ENCODE data around the gene BET1L.
"Not testable (repeated sequence)": the region's sequence is repeated elsewhere in the genome, so short reads cannot be mapped to it uniquely, and the experiment has no call there.

The BET1L gene

GRCh38 chr11:207208-207862, at the start of gene BET1L, which contains the start of gene RIC8A:
Gene BET1L (minus strand): TSS chr11:207399. CDS start chr11:207321, 78 bp downstream.
Gene RIC8A (plus strand): TSS chr11:207708. CDS start chr11:208855, 1,147 bp downstream.
- peak; percentile 99 for DNase-seq (ENCODE audit: low spot score)

GRCh38 chr11:255816-256215, 48.6 kb upstream of the BET1L start:
- no peak for DNase-seq (ENCODE audit: low spot score)

DNA sequence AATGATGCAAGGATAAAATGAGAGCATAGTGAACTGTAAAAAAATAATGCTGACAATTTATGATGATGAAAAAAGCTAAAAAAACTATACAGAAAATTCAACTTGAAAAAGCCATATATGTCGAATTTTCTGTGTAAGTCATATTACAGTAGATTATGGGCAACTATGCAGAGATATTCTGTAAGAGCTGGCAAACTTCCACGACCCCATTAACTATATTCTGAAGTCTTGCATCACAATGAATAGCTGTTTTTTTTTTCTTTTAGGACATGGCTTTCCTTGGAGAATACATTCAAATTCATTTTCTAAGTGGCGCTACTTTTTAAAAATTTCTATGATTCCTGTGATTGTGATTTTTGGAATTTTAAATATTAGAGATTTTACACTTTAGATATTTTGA, 48.0 kb upstream of the BET1L start:
- no peak for DNase-seq (ENCODE audit: low spot score)

DNA sequence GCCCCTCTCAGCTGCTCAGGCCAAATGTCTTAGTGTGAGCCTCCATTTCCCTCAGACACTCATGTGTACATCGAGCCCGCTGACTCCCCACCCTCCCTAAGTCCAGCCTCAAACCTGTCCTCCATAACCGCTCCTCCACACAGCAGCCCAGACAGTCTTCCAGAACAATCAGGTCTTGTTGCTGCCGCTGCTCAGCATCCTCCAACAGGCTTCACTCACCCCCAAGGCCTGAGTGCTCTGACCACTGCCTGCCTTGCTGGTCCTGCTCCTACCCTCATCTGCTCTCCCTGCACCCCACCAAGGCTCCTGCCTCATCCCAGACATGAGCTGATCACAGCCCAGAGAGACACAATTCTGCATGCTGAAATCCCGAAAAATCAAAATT, 46.7 kb upstream of the BET1L start:
- DNase-seq (ENCODE audit: low spot score): no peak

DNA sequence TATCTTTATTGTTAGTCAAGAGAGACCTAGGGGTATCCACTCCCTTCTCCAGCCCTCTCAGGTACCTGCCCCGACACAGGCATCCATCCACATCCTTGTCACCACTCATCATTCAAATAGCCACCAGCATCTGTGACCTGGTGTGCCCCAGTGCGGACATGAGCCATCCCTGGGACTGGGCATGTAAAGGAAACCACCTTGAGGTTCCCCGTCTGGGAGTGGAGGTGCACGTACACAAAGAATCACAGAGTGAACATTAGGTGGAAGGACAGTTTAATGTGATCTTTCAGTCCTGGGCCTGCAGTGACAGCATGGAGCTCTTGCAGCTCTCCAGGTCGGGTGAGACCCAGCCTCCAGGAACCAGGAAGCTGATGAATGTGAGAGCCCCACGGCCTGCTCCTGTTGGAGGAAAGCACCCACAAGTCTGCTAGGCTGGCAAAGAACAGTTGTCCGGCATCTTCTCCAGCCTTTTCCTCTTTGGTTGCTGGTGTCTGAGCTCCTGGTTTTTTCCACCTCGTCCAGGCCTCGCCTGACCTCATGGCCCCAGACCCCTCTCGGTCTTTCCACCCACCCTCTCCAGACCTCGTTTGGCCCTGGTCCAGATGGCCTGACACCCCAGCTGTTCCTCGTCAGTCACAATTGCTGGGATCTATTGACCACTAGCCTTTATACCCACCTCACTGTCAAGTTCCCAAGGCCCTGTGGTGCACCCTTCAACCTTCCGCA, 46.1 kb upstream of the BET1L start:
- no peak for DNase-seq (ENCODE audit: low spot score)

GRCh38 chr11:252666-253065, 45.5 kb upstream of the BET1L start:
- DNase-seq (ENCODE audit: low spot score): no peak

DNA sequence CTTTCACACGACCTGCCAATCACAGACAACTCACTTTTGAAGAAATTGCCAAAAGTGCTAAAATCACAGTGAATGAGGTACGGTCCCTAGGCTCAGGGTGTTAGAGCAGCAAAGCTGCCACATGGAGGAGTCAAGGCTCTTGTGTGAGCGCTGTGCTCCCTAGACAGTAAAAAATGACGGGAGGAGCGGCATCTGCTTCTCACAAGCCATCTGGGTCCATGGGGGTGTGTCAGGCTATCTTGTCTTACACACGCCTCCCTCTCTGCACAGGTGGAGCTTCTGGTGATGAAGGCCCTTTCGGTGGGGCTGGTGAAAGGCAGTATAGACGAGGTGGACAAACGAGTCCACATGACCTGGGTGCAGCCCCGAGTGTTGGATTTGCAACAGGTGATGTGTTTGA, 44.4 kb upstream of the BET1L start:
- DNase-seq (ENCODE audit: low spot score): no peak

DNA sequence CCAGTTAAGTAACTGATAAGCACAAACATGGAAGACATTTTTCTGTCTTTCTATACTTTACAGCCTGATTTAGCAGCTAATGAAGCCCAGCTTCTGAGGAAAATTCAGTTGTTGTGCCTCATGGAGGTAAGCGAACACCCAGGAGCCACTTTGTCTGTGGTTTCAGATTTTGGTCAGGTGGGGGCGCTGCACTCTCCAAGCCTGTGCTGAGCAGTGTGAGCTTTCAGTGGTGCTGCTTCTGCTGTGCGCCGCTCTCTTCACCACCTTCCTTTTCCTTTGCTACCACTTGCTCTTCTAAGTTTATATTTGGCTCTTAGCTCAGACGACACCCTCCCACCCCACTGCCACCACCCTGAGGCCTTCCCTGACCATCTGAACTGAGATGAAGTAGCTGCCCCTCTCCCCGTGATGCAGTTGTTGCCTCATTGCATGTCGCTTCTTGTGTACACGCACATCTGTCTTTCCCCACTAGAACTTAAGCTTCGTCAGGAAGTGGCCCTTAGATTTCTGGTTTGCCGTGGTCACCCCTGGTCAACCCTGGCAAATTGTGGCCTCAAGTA, 43.6 kb upstream of the BET1L start:
- peak; percentile 53 for DNase-seq (ENCODE audit: low spot score)

DNA sequence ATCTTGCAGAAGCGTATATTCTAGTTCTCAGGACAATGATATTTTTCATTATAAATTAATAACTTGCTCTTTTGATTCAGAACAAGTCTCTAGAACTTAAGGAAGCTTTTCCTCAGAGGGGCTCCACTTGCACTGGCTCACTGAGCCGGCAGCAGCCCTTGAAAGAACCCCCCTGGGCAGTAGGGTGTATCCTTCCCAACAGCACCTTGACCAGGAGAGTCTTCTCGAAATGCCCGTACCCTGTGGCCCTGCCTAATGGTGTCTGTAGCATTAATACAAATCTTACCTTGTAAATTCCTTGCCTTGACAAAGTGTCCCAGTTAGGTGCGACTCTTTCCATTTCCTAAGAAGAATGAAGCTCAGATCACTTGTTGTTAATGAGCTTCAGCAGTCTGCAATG, 43.1 kb upstream of the BET1L start:
- DNase-seq (ENCODE audit: low spot score): no peak

GRCh38 chr11:249062-249461, 41.9 kb upstream of the BET1L start:
- no peak for DNase-seq (ENCODE audit: low spot score)

DNA sequence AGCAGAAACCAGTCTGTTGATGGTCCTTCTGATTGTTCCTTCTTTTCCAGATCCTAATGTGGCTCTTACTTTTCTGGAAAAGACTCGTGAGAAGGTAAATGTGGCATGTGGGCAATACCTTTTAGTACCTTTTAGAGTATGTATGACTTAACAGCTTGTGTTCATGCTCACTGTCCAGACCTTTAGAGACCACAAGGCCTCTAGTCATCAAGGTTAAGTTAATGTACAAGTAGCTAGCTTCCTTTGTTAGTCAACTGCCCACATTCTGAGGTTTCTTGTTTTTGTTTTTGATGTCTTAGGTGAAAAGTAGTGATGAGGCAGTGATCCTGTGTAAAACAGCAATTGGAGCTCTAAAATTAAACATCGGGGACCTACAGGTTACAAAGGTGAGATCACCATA, 37.2 kb upstream of the BET1L start:
- no peak for DNase-seq (ENCODE audit: low spot score)

- DNase-seq (ENCODE audit: low spot score): no peak
Measured at GRCh38 chr11:241634-242033, 34.4 kb upstream of the BET1L start.

DNA sequence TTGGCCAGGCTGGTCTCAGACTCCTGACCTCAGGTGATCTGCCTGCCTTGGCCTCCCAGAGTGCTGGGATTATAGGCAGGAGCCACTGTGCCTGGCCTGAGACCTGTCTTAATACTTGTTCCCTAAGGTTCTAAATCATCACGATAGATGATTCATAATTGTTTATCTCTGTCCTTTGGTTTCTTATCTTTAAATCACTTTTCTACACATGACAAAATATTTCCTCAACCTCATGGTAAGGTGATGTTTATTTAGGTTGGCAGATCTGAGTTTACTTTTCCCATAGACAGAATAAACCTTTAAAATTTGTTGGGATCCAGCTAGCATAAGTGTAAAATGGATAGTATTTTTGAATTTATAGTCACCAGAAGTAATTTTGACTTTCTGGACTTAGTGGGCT, 33.1 kb upstream of the BET1L start:
- no peak for DNase-seq (ENCODE audit: low spot score)

GRCh38 chr11:238346-238745, 31.1 kb upstream of the BET1L start:
- DNase-seq (ENCODE audit: low spot score): not testable (repeated sequence)

DNA sequence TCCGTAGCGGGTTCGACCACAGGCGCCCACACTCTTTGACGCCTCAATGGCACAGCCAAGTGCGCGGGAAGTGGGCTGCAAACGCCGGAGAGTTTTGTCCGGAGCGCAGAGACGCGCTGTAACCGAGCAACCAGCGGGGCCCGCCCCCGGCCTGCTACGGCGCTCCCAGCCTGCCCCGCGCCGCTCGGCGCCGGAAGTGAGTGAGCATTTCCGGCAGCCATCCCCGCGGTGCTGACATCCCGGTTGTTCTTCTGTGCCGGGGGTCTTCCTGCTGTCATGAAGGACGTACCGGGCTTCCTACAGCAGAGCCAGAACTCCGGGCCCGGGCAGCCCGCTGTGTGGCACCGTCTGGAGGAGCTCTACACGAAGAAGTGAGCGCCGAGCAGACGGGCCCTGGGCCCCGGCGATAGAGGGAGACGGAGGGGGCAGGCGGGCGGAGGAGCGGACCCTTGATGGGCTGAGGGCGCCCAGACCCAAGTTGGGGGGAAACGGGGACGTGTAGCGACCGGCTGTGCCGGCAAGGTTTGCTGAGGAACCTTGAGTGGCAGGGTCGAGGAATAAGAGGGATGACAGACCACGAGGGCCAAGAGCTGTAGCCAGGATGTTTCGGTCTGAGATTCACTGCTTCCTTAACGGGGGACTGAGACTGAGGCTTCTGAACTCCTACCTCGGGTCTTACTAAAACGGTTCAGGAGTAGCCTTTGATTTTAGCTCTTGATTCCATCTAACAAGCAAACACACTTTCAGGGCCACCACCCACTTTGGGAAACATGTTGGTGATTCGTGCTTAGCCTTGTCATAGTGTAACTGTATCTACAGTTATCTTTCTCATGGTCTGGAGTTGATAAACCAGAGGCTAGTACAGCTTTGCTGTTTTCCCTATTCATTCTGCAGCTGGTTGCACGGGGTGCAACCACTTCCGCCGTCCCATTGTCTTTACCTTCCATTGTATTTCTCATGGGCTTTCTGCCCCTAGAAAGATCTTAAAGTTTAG, 29.9 kb upstream of the BET1L start, which contains the start of gene PSMD13:
TSS of gene PSMD13 (plus strand) at position 203 of the 994 bp plus-strand sequence. CDS start at position 277, 74 bp downstream.
- peak; percentile 94 for DNase-seq (ENCODE audit: low spot score)

GRCh38 chr11:235997-236773, 29.0 kb upstream of the BET1L start, which contains the start of gene SIRT3:
Gene SIRT3 (minus strand): TSS chr11:236342. CDS start chr11:236328, 14 bp downstream.
- peak; percentile 92 for DNase-seq (ENCODE audit: low spot score)

GRCh38 chr11:235609-235996, 28.4 kb upstream of the BET1L start:
- peak; percentile 25 for DNase-seq (ENCODE audit: low spot score)

DNA sequence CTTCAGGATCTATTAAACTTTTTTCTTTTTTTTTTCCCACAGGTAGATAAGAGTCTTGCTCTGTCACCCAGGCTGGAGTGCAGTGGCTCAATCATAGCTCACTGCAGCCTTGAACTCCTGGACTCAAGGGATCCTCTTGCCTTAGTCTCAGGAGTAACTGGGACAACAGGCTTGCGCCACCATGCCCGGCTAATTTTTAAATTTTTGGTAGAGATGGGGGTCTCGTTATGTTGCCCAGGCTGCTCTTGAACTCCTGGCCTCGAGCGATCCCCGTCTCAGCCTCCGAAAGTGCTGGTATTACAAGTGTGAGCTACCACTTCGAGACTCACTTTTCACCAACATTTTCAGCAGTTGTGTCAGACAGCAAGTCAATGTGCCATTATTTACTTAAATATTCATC, 28.0 kb upstream of the BET1L start:
- DNase-seq (ENCODE audit: low spot score): no peak

DNA sequence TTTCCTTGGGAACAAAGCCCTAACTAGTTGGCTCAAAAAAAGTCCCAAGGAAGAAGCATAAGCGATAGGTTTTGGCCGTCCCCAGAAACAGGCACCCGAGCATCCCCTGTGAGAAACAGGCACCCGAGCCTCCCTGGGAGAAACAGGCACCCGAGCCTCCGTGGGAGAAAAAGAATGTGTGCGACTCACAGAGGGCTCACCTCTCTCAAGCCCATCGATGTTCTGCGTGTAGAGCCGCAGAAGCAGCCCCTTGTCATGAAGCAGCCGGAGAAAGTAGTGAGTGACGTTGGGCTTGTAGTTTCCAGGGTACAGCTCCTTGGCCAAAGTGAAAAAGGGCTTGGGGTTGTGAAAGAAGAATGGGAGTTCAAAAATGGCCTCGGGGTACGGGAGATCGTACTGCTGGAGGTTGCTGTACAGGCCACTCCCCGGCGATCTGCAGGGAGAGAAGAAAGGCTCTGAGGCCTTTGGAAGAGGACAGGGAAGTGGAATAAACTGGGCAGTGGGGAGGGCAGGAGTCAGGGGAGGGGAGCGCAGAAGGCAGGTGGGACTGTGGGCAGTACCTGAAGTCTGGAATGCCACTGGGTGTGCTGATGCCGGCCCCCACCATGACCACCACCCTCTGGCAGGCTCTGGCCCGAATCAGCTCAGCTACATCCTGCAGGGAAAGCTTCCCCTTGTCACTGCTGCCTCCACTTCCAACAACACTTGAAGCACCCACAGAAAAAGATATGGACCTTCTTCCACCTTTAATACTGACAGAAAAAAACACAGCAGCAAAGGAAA, 25.8 kb upstream of the BET1L start:
- DNase-seq (ENCODE audit: low spot score): no peak

DNA sequence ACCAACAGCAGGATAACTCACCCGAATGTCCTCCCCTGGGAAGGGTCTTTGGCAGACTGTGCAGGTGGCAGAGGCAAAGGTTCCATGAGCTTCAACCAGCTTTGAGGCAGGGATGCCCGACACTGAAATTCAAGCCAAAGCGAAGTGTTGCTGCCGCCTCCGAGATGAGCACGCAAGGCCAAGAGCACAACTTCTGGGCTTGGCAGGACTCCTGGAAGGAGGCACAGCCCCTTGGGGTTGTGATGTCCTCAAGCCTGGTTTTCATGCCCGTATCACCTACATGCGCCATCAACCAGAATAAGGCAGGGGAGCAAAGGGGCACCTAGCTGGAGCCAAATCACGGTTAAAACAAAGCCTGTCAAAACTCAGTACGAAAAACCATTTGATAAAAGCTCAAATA, 23.2 kb upstream of the BET1L start:
- DNase-seq (ENCODE audit: low spot score): no peak
